ENCODE data around the gene FGF11.

Gene FGF11

GRCh38 chr17:7462474-7463371 lies 23.4 kb downstream of the FGF11 start:
- H3K4me3 ChIP-seq (ENCODE audit: low read depth, low read length), result no peak overlapping the region
- no peak for DNase-seq (ENCODE audit: low read depth)
- TF ChIP-seq CTCF (IDR thresholded peaks at IDR 0.05; ENCODE audit: low read depth, low read length, missing control alignments), result no peak

- no peak for TF ChIP-seq CTCF (IDR thresholded peaks at IDR 0.05; ENCODE audit: low read depth, low read length, missing control alignments)
- DNase-seq (ENCODE audit: low read depth), result no peak
Observed at GRCh38 chr17:7463372-7463846, 24.1 kb downstream of the FGF11 start.

GRCh38 chr17:7464081-7464480 lies 24.8 kb downstream of the FGF11 start:
- TF ChIP-seq CTCF (IDR thresholded peaks at IDR 0.05; ENCODE audit: low read depth, low read length, missing control alignments), result no peak
- no peak for DNase-seq (ENCODE audit: low read depth)
- H3K4me3 ChIP-seq (ENCODE audit: low read depth, low read length), result no peak overlapping the region

More at GRCh38 chr17:7463372-7463846, 24.1 kb downstream of the FGF11 start:
- no peak overlapping the region for H3K4me3 ChIP-seq (ENCODE audit: low read depth, low read length)

GRCh38 chr17:7465597-7466275 lies 26.4 kb downstream of the FGF11 start:
- H3K4me3 ChIP-seq (ENCODE audit: low read depth, low read length), result no peak overlapping the region
- TF ChIP-seq CTCF (IDR thresholded peaks at IDR 0.05; ENCODE audit: low read depth, low read length, missing control alignments), result no peak
- no peak for DNase-seq (ENCODE audit: low read depth)

- DNase-seq (ENCODE audit: low read depth), result no peak
- H3K4me3 ChIP-seq (ENCODE audit: low read depth, low read length), result no peak overlapping the region
- TF ChIP-seq CTCF (IDR thresholded peaks at IDR 0.05; ENCODE audit: low read depth, low read length, missing control alignments), result no peak
Observed at GRCh38 chr17:7466318-7466638, 27.0 kb downstream of the FGF11 start.

GRCh38 chr17:7466639-7467341 lies 27.5 kb downstream of the FGF11 start:
- no peak overlapping the region for H3K4me3 ChIP-seq (ENCODE audit: low read depth, low read length)
- TF ChIP-seq CTCF (IDR thresholded peaks at IDR 0.05; ENCODE audit: low read depth, low read length, missing control alignments), result no peak
- no peak for DNase-seq (ENCODE audit: low read depth)
